SK-N-SH (cell line): ENCODE results near the gene NDUFA9. TPM values are rescaled to one million over a fixed set of nuclear protein-coding genes. Genes with fewer than 3 reads are reported as not detected.

ENCODE experiments used
- CTCF ChIA-PET: fragments of 300-600, 350-600 bp; formaldehyde crosslinking; extraction: SDS; loops from one replicate; lab custom pipeline; 2021; lab: Yijun Ruan, JAX
- POLR2A ChIA-PET: fragments of 350-600 bp; sonication (Branson Sonifier 250); formaldehyde crosslinking; extraction: SDS; loops from one replicate; lab custom pipeline; 2020; ENCODE audit warnings: antibody characterized with exemption, inconsistent platforms; lab: Yijun Ruan, JAX
- DNase-seq: peaks from one replicate; pipeline ENCODE4 v3.0.0; 2012
- H2AFZ ChIP-seq: fragments of 200-600 bp; sonication (generic); 2 replicates; pipeline ENCODE4 v1.8.1; 2016; ENCODE audit warnings: antibody characterized with exemption, mild to moderate bottlenecking, low read depth
- H3F3A ChIP-seq: fragments of 200-600 bp; sonication (generic); replicated peaks from 2 replicates; pipeline ENCODE3; 2016; ENCODE audit warnings: antibody characterized with exemption, mild to moderate bottlenecking; ENCODE audit not compliant: insufficient read depth
- H3K27ac ChIP-seq, 2 experiments: fragments of 200-500 bp in 1 of 2; fragments of 200-600 bp in 1 of 2; sonication (Bioruptor generic) in 1 of 2; sonication (generic), shearing (Covaris generic) in 1 of 2; 2 replicates each; pipeline versions ENCODE4 v1.5.1 to v1.6.1; 2014 to 2016; ENCODE audit warnings: low read depth in 2 of 2, inconsistent platforms in 1 of 2, low read length in 1 of 2, mild to moderate bottlenecking in 1 of 2, mixed read lengths in 1 of 2
- H3K27me3 ChIP-seq: fragments of 200-600 bp; sonication (generic), shearing (Covaris generic); 2 replicates; pipeline ENCODE4 v1.6.1; 2016; ENCODE audit warnings: mixed run types; ENCODE audit not compliant: insufficient read depth
- H3K36me3 ChIP-seq, 2 experiments: fragments of 200-500 bp in 1 of 2; fragments of 200-600 bp in 1 of 2; sonication (Bioruptor generic) in 1 of 2; sonication (generic) in 1 of 2; replicated peaks in 1 of 2; 2 replicates each; pipeline versions ENCODE3 to v1.5.1; 2014 to 2016; ENCODE audit warnings: low read length in 1 of 2, mild to moderate bottlenecking in 1 of 2; ENCODE audit not compliant: insufficient read depth in 2 of 2, control insufficient read depth in 1 of 2
- H3K4me1 ChIP-seq, 2 experiments: fragments of 200-500 bp in 1 of 2; fragments of 200-600 bp in 1 of 2; sonication (Bioruptor generic) in 1 of 2; sonication (generic), shearing (Covaris generic) in 1 of 2; 2 replicates each; pipeline versions ENCODE4 v1.5.1 to v1.6.1; 2014 to 2016; ENCODE audit warnings: low read depth in 1 of 2, low read length in 1 of 2, mixed run types in 1 of 2; ENCODE audit not compliant: insufficient read depth in 2 of 2, control insufficient read depth in 1 of 2
- H3K4me2 ChIP-seq: fragments of 200-600 bp; sonication (generic), shearing (Covaris generic); 2 replicates; pipeline ENCODE4 v1.6.1; 2017; ENCODE audit warnings: mixed run types
- H3K4me3 ChIP-seq, 2 experiments: fragments of 200-500 bp in 1 of 2; fragments of 200-600 bp in 1 of 2; sonication (Bioruptor generic) in 1 of 2; sonication (generic), shearing (Covaris generic) in 1 of 2; 2 replicates each; pipeline versions ENCODE4 v1.5.1 to v1.8.1; 2014 to 2016; ENCODE audit warnings: low read depth in 2 of 2, inconsistent platforms in 1 of 2, low read length in 1 of 2, mild to moderate bottlenecking in 1 of 2, mixed read lengths in 1 of 2, moderate library complexity in 1 of 2
- H3K79me2 ChIP-seq: fragments of 200-600 bp; sonication (generic); 2 replicates; pipeline ENCODE4 v1.8.1; 2017; ENCODE audit warnings: mild to moderate bottlenecking; ENCODE audit not compliant: insufficient read depth
- H3K9ac ChIP-seq: fragments of 200-600 bp; sonication (generic); 2 replicates; pipeline ENCODE4 v1.6.1; 2017; ENCODE audit warnings: mixed run types
- H3K9me2 ChIP-seq: fragments of 200-600 bp; sonication (generic); 2 replicates; pipeline ENCODE4 v1.6.1; 2017; ENCODE audit warnings: mixed run types
- H3K9me3 ChIP-seq: fragments of 200-600 bp; sonication (generic); 2 replicates; pipeline ENCODE4 v1.6.1; 2017; ENCODE audit warnings: mixed run types, mild to moderate bottlenecking, moderate library complexity
- H4K20me1 ChIP-seq: fragments of 200-600 bp; sonication (generic); 2 replicates; pipeline ENCODE4 v1.6.1; 2017; ENCODE audit warnings: mild to moderate bottlenecking, mixed run types; ENCODE audit not compliant: insufficient read depth
- FOSL2 ChIP-seq: IDR thresholded peaks from 2 replicates; pipeline ENCODE4 v1.4.0; 2012; ENCODE audit warnings: low read depth, mild to moderate bottlenecking, moderate library complexity, borderline replicate concordance
- FOXM1 ChIP-seq: IDR thresholded peaks from 2 replicates; pipeline ENCODE4 v1.4.0; 2012; ENCODE audit warnings: low read depth, mild to moderate bottlenecking
- GABPA ChIP-seq: IDR thresholded peaks from 2 replicates; pipeline ENCODE4 v1.4.0; 2012; ENCODE audit warnings: low read depth, mild to moderate bottlenecking
- GATA2 ChIP-seq: sonication (generic); formaldehyde crosslinking; IDR thresholded peaks from 2 replicates; pipeline ENCODE4 v1.5.0; 2020; ENCODE audit warnings: mild to moderate bottlenecking, missing genetic modification reagents
- NFIC ChIP-seq: IDR thresholded peaks from 2 replicates; pipeline ENCODE4 v1.4.0; 2012; ENCODE audit warnings: borderline replicate concordance
- NRF1 ChIP-seq: IDR thresholded peaks from 2 replicates; pipeline ENCODE4 v1.6.1; 2012; ENCODE audit warnings: low read depth, mild to moderate bottlenecking, low read length
- RCOR1 ChIP-seq: fragments of 150-350 bp; IDR thresholded peaks from 2 replicates; pipeline ENCODE4 v1.6.1; 2017; ENCODE audit warnings: antibody characterized with exemption, low read length
- YY1 ChIP-seq: IDR thresholded peaks from 2 replicates; pipeline ENCODE4 v1.4.0; 2012; ENCODE audit warnings: low read depth, mild to moderate bottlenecking
- WGBS: methylation state at CpG from one replicate; pipeline ENCODE4 v1.1.6; 2017; ENCODE audit warnings: low lambda C conversion rate; 5-methylcytosine and 5-hydroxymethylcytosine counted together
- polyA plus RNA-seq, 3 experiments: library from polyadenylated mRNA; depleted of rRNA; stranded (reverse); fragments of >200 nt; gene quantifications; 2 replicates each; pipeline ENCODE4 v1.2.3, GENCODE V29; 2012
- TF ChIP-seq, protein P1 (sequence below): fragments of 200-600 bp; sonication (generic); IDR thresholded peaks from 2 replicates; pipeline ENCODE4 v1.6.1; 2017; ENCODE audit warnings: antibody characterized with exemption, mild to moderate bottlenecking, moderate library complexity
- TF ChIP-seq, protein P2 (sequence below): IDR thresholded peaks from 2 replicates; pipeline ENCODE4 v1.6.1; 2012; ENCODE audit warnings: mild to moderate bottlenecking, low read depth, low read length, moderate library complexity

Gene NDUFA9
- polyA plus RNA-seq, 1 of the 3 experiments (the other 2 are of a cell fraction), result 53.0 TPM

DNA sequence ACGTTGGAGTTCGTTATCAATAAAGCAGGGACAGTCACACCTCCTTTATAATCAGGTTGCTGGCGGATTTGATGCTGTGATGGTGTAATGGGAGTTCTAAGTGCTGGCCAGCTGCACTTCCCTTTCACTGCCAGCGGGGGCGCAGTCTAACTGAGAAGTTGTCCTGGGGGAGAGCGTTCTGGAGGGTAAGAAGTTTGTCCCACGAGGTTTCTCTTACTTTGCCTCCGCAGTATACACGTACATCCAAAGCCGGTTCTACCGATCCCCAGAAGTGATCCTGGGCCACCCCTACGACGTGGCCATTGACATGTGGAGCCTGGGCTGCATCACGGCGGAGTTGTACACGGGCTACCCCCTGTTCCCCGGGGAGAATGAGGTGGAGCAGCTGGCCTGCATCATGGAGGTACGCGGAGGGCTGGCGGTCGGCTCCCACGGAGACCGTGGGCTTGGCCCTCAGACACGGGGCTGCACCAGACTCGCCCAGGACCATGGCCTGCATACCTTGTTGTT, 44.2 kb upstream of the NDUFA9 start (continued):
- TF ChIP-seq, protein P1, sequence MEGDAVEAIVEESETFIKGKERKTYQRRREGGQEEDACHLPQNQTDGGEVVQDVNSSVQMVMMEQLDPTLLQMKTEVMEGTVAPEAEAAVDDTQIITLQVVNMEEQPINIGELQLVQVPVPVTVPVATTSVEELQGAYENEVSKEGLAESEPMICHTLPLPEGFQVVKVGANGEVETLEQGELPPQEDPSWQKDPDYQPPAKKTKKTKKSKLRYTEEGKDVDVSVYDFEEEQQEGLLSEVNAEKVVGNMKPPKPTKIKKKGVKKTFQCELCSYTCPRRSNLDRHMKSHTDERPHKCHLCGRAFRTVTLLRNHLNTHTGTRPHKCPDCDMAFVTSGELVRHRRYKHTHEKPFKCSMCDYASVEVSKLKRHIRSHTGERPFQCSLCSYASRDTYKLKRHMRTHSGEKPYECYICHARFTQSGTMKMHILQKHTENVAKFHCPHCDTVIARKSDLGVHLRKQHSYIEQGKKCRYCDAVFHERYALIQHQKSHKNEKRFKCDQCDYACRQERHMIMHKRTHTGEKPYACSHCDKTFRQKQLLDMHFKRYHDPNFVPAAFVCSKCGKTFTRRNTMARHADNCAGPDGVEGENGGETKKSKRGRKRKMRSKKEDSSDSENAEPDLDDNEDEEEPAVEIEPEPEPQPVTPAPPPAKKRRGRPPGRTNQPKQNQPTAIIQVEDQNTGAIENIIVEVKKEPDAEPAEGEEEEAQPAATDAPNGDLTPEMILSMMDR, result peak; percentile 96
- TF ChIP-seq RCOR1 (peak; percentile 57; the same call in 1 of the 2 replicates), GABPA (no peak), FOXM1 (no peak), NRF1 (no peak), NFIC (no peak)

DNA sequence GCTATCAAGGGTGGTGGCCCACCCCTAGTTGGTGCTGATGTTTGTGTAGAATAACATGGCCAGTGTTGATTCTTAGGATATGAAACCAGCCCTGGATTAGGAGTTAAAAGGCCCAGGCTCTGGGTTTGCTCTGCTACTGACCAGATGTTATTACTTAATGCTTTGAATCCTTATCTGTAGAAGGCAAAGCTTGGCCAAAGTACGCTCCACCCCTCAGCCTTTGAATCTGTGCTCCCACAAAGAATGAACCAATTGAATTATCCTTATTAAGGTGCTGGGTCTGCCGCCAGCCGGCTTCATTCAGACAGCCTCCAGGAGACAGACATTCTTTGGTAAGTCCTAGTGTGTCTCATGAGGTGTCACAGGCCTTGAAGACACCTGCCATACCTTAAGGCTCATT, 41.9 kb upstream of the NDUFA9 start:
- ChIA-PET POLR2A (no interaction called here), CTCF (interaction anchor here (1.6 kb wide), 1 partner anchor 14 kb away, joined by 4 read pairs; no protein-coding TSS in a partner anchor)
- DNase-seq, result peak; percentile 60
- Histone ChIP-seq H3K27ac (peak overlapping the region in 1 of 2 experiments; percentile 74; a peak in 2 of 4 replicates), H3K79me2 (peaks cover 12% of the 10 kb centered on the region), H3K4me2 (no peak overlapping the region), H3F3A (no peaks in the 10 kb centered on the region), H3K4me3 (no peak overlapping the region), H3K9me3 (no peaks in the 10 kb centered on the region), H3K9me2 (no peaks in the 10 kb centered on the region), H4K20me1 (no peaks in the 10 kb centered on the region), H3K27me3 (peaks cover 13% of the 10 kb centered on the region; the same call in 1 of the 2 replicates), H2AFZ (no peak overlapping the region), H3K4me1 (peaks cover 0 to 19% of the 10 kb centered on the region in 2 experiments; a peak in 2 of 4 replicates), H3K36me3 (peaks cover 0 to 21% of the 10 kb centered on the region in 2 experiments), H3K9ac (no peak overlapping the region)
- 80% methylated on average over 3 of the region's 3 CpGs for WGBS
- TF ChIP-seq FOSL2 (no peak), GATA2 (CRISPR knock-in tag) (peak; percentile 15; the same call in 1 of the 2 replicates), RCOR1 (peak; percentile 24; the same call in 1 of the 2 replicates), YY1 (no peak), NRF1 (no peak)
- TF ChIP-seq, protein P2, sequence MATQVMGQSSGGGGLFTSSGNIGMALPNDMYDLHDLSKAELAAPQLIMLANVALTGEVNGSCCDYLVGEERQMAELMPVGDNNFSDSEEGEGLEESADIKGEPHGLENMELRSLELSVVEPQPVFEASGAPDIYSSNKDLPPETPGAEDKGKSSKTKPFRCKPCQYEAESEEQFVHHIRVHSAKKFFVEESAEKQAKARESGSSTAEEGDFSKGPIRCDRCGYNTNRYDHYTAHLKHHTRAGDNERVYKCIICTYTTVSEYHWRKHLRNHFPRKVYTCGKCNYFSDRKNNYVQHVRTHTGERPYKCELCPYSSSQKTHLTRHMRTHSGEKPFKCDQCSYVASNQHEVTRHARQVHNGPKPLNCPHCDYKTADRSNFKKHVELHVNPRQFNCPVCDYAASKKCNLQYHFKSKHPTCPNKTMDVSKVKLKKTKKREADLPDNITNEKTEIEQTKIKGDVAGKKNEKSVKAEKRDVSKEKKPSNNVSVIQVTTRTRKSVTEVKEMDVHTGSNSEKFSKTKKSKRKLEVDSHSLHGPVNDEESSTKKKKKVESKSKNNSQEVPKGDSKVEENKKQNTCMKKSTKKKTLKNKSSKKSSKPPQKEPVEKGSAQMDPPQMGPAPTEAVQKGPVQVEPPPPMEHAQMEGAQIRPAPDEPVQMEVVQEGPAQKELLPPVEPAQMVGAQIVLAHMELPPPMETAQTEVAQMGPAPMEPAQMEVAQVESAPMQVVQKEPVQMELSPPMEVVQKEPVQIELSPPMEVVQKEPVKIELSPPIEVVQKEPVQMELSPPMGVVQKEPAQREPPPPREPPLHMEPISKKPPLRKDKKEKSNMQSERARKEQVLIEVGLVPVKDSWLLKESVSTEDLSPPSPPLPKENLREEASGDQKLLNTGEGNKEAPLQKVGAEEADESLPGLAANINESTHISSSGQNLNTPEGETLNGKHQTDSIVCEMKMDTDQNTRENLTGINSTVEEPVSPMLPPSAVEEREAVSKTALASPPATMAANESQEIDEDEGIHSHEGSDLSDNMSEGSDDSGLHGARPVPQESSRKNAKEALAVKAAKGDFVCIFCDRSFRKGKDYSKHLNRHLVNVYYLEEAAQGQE, result no peak
